Muscle of arm (tissue), 12 donors: ENCODE results near the gene CLOCK. TPM values are rescaled to one million over a fixed set of nuclear protein-coding genes. Genes with fewer than 3 reads are reported as not detected.

Experiments used
- DNase-seq: peaks from one replicate; pipeline ENCODE4 v3.0.0-alpha.2; 2013
- polyA plus RNA-seq, 12 donors: library from polyadenylated mRNA; unstranded; fragments of 120-200 nt; gene quantifications; one replicate each; pipeline ENCODE4 v1.2.1, GENCODE V29; 2013; ENCODE audit not compliant: insufficient read length in 12 of 12

Gene CLOCK
- polyA plus RNA-seq, 12 donors: 13.8 to 39.9 (median 18.1) TPM

DNA sequence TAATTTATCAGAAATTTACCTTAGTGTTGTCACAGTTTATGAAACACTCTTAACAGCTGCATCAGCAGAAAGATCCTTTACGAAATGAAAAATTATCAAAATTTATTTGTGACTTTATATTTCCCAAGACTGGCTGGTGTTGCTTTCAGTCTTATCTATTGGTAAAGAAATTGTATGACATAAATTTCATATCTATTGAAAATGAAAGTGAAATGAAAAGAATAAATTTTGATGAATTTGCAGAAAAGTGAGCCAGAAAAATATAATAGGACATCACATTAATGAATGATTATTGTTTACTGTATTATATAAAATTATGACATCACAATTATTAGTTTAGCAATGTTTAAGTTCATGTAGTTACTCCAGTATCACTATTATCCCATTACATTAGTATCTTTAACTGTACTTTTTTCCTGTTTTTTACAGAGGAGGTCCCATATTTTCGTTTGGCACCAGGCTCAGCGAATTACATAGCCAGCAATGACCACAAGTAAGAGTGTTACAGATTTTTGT, 164.2 kb downstream of the CLOCK start:
- no peak for DNase-seq

DNA sequence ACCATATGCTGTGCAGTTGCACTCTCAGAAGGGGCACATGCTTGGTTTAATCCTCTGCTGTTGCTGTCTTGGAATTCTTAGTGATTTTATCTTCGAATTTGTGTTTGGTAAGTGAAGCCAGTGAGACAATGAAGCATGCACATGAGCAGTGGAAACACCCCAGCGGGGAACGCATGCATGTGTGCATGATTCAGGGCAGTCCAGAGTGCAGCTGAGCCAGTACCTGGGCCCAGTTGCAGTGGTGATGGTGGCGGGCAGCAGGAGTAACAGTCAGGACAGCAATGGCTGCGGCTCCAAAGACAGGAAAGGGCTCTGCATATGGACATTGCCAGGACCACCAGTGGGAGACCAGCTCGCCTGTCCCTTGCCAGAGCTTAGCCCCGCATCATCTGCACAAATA, 165.2 kb downstream of the CLOCK start:
- no peak for DNase-seq

DNA sequence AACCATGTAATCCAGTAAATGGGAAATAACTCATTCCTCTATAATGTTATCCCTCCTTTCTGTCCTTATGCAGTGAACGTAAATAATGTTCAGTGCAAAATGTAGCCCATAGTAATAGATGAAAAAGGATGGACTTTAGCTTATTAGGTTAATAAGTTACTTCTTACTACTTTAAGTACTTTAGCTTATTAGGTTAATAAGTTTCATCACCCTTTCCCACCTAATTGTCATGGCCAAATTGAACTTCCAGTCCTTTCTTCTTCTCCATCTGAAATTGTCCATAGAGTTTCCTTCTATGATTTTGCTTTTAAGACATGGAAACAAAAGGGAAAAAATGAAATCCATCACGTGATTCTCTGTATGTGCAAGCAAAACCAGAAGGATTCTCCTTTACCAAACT, 166.1 kb downstream of the CLOCK start:
- no peak for DNase-seq

DNA sequence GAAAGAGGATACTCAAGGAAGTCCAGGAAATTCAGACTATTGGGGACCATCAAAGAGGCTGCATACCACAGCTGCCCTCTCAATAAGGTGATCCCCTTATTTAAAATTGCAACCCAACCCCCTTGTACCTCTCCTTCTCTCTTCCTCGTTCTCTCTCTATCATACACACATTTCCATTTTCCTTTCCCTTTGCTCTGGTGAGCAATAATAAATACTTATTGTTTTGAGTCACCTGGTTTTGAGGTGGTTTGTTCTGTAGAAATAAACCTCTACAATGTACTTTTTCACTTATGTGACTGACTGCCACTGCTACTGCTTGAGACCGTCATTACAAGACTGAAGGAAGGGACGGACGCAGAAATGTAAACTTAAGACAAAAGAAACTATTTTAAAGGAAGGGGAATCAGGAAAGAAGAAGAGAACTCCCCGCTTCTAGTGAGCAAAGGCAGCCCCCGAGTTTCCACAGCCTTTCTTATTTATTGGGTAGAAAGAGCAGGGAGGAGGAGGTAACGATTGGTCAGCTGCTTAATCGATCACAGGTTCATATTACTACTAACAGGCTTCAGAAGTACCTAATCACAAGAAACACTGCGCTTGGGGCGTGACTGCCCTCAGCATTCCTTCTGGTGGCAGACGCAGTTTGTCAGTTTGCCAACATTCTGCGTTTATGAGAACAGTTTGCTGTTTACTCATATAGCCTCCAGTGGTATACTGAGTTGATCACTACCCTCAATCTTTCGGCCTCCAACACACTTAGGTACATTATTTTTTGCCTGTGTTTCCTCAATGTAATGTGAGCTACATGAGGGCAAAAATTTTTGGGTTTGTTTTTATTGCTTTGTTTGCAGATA, 167.9 kb downstream of the CLOCK start:
- no peak for DNase-seq

Other genes with a start within 250 kb of the CLOCK start
- 10 to 100 TPM in 11 of 12 donors, not detected in 1; 10.1 to 25.2 (median 15.1) TPM for gene SRD5A3, start 200.7 kb downstream of the CLOCK start, polyA plus RNA-seq
- gene TMEM165, start 151.0 kb downstream of the CLOCK start, polyA plus RNA-seq: 10 to 100 TPM in 11 of 12 donors, not detected in 1; 32.3 to 67.5 (median 51.2) TPM
- gene PDCL2, start 45.3 kb upstream of the CLOCK start, polyA plus RNA-seq: not detected
- 1 to 10 TPM in 7 of 12 donors, under 1 TPM in 3, not detected in 2; 0.60 to 1.9 (median 1.4) TPM for gene NMU, start 89.4 kb upstream of the CLOCK start, polyA plus RNA-seq